ENCODE measurements around the gene MYO5A. TPM values are rescaled to one million over a fixed set of nuclear protein-coding genes. Genes with fewer than 3 reads are reported as not detected.

Gene MYO5A
- total and polyA plus RNA-seq, 9 of the 15 experiments (the other 6 are each of a cell fraction or from before 2014, with no cell fraction given) = 0.03 to 0.82 (median 0.40) TPM

GRCh38 chr15:52556524-52557273 lies 28.0 kb upstream of the MYO5A start:
- Histone ChIP-seq H3K27me3 (ENCODE audit: control insufficient read depth in 2 of 2, insufficient read depth in 2 of 2, low read length in 2 of 2) (no peaks in the 10 kb centered on the region), H3K79me2 (ENCODE audit: control insufficient read depth, insufficient read depth, low read length) (peaks cover 87% of the 10 kb centered on the region), H3K9me1 (ENCODE audit: control insufficient read depth, insufficient read depth, low read length) (no peaks in the 10 kb centered on the region), H3K9me3 (replicated peaks; ENCODE audit: control insufficient read depth, insufficient read depth, low read depth, low read length) (peaks cover 4% of the 10 kb centered on the region; the same call in 1 of the 2 replicates), H3K4me2 (ENCODE audit: insufficient read depth, low read length) (no peak overlapping the region), H2AFZ (ENCODE audit: low read depth, low read length) (no peak overlapping the region), H3K36me3 (ENCODE audit: control insufficient read depth, insufficient read depth, low read length) (peaks cover 77% of the 10 kb centered on the region), H3K9ac (ENCODE audit: insufficient read depth in 1 of 2, low read depth in 2 of 2, low read length in 2 of 2) (no peak overlapping the region), H3K4me1 (replicated peaks in 1 of 2; ENCODE audit: control insufficient read depth in 2 of 2, insufficient read depth in 2 of 2, low read length in 2 of 2) (peaks cover 0 to 28% of the 10 kb centered on the region in 2 experiments; a peak in 3 of 5 replicates), H4K20me1 (replicated peaks; ENCODE audit: control insufficient read depth, insufficient read depth, low read length) (peaks cover 15% of the 10 kb centered on the region; the same call in 1 of the 2 replicates), H3K4me3 (no peak overlapping the region), H3K27ac (ENCODE audit: extremely low read depth, low read depth, low read length) (no peak overlapping the region)
- POLR2A ChIA-PET = interaction anchor here (1.1 to 2.1 kb wide), 4 partner anchors 8 to 12 kb away, joined by 4 to 8 read pairs (median 7); partner anchors contain the start of gene ARPP19
- CTCF ChIA-PET (ENCODE audit: low intra/inter-chr PET ratio) = no interaction called here
- DNase-seq (ENCODE audit: extremely low read depth in 1 of 4, low spot score in 3 of 4) (peak in 1 of 4 experiments; percentile 21), ATAC-seq (peak; percentile 26; the same call in 1 of the 3 replicates), FAIRE-seq (no peak)
- in situ Hi-C loops (cut with MboI) = no loop called here
- intact Hi-C loops (cut with micrococcal nuclease) = no loop called here
- WGBS (ENCODE audit: insufficient coverage, low coverage, missing lambda C conversion rate) = 14% methylated on average over 3 of the region's 3 CpGs
- BruUV-seq (replicated peaks) = no TSS peak
- TF ChIP-seq NCOR1 (IDR thresholded peaks at IDR 0.05) = peak; percentile 46; the same call in 1 of the 2 replicates
- 0 out of 2 replicates have a peak, but pooled peaks have one; percentile 19 for TF ChIP-seq POLR2AphosphoS5 (IDR thresholded peaks at IDR 0.05; ENCODE audit: control insufficient read depth, insufficient read depth, low read depth, low read length)
- TF ChIP-seq RCOR1 (IDR thresholded peaks at IDR 0.05; ENCODE audit: borderline replicate concordance in 1 of 2, low read depth in 2 of 2, low read length in 2 of 2) = peak in 1 of 2 experiments; percentile 16; a peak in 1 of 4 replicates
- no peak for TF ChIP-seq NR0B1 (IDR thresholded peaks at IDR 0.05; ENCODE audit: partially characterized antibody)
- TF ChIP-seq GTF3C2 (IDR thresholded peaks at IDR 0.05; ENCODE audit: borderline replicate concordance, extremely low read depth, insufficient read length) = no peak
- TF ChIP-seq CAMTA2 (CRISPR knock-in tag; conservative IDR thresholded peaks at IDR 0.05) = no peak
- no peak for TF ChIP-seq ZKSCAN1 (IDR thresholded peaks at IDR 0.05; ENCODE audit: low read depth, low read length)
- TF ChIP-seq TEAD4 (IDR thresholded peaks at IDR 0.05; ENCODE audit: low read length) = peak; percentile 69; the same call in 1 of the 2 replicates
- TF ChIP-seq TEAD4 (CRISPR knock-in tag; IDR thresholded peaks at IDR 0.05; ENCODE audit: borderline replicate concordance) = no peak
- no peak for TF ChIP-seq L3MBTL2 (IDR thresholded peaks at IDR 0.05)
- TF ChIP-seq COPS2 (conservative IDR thresholded peaks at IDR 0.05) = no peak
- TF ChIP-seq CBFA2T2 (conservative IDR thresholded peaks at IDR 0.05) = peak; percentile 57; the same call in 1 of the 2 replicates
- TF ChIP-seq SMARCE1 (IDR thresholded peaks at IDR 0.05) = peak; percentile 39; the same call in 1 of the 2 replicates
- no peak for TF ChIP-seq ZNF311 (CRISPR knock-in tag; IDR thresholded peaks at IDR 0.05)
- peak; percentile 80 for TF ChIP-seq ARID1B (IDR thresholded peaks at IDR 0.05)
- TF ChIP-seq PTBP1 (IDR thresholded peaks at IDR 0.05; ENCODE audit: low read depth, low read length) = no peak
- no peak for TF ChIP-seq IRF1 (CRISPR knock-in tag; IDR thresholded peaks at IDR 0.05; ENCODE audit: borderline replicate concordance)
- no peak for TF ChIP-seq MAFF (IDR thresholded peaks at IDR 0.05; ENCODE audit: low read length)

All from K562 (cell line).